Measurements from ENCODE around the gene KCNK18.

The KCNK18 gene

GRCh38 chr10:117197189-117197588 is at the start of gene KCNK18:
KCNK18 (plus strand) TSS chr10:117197489; CDS start chr10:117197489, 0 bp downstream.
- DNase-seq = no peak

GRCh38 chr10:117148284-117148683 is 49.0 kb upstream of the KCNK18 start:
- DNase-seq = no peak

GRCh38 chr10:117152668-117153067 is 44.6 kb upstream of the KCNK18 start:
- DNase-seq = no peak

- DNase-seq = no peak
Observed at GRCh38 chr10:117158297-117158696, 39.0 kb upstream of the KCNK18 start.

GRCh38 chr10:117159390-117159789 is 37.9 kb upstream of the KCNK18 start:
- no peak for DNase-seq

- no peak for DNase-seq
Observed at GRCh38 chr10:117160567-117160966, 36.7 kb upstream of the KCNK18 start.

GRCh38 chr10:117161386-117162033 is 35.8 kb upstream of the KCNK18 start:
- no peak for DNase-seq

GRCh38 chr10:117162093-117163060 is 34.9 kb upstream of the KCNK18 start:
- no peak for DNase-seq

- no peak for DNase-seq
Observed at GRCh38 chr10:117163061-117163953, 34.0 kb upstream of the KCNK18 start.

GRCh38 chr10:117163954-117164548 is 33.2 kb upstream of the KCNK18 start:
- no peak for DNase-seq

GRCh38 chr10:117164592-117165537 is 32.4 kb upstream of the KCNK18 start:
- DNase-seq = no peak

GRCh38 chr10:117165538-117166417 is 31.5 kb upstream of the KCNK18 start:
- DNase-seq = peak; percentile 20

- DNase-seq = peak; percentile 16
Observed at GRCh38 chr10:117166418-117167345, 30.6 kb upstream of the KCNK18 start.

- no peak for DNase-seq
Observed at GRCh38 chr10:117167346-117167788, 29.9 kb upstream of the KCNK18 start.

- peak; percentile 66 for DNase-seq
Observed at GRCh38 chr10:117167789-117168674, 29.3 kb upstream of the KCNK18 start.

- DNase-seq = no peak
Observed at GRCh38 chr10:117168729-117169128, 28.6 kb upstream of the KCNK18 start.

- no peak for DNase-seq
Observed at GRCh38 chr10:117169480-117169879, 27.8 kb upstream of the KCNK18 start.

- no peak for DNase-seq
Observed at GRCh38 chr10:117170244-117170643, 27.0 kb upstream of the KCNK18 start.

Data from activated CD4-positive, alpha-beta T cell treated with anti-CD3 and anti-CD28 coated beads, Interleukin-2, amount 50 U/mL, for 16 hours (primary cell).